ENCODE results near the gene SV2B. TPM values are rescaled to one million over a fixed set of nuclear protein-coding genes. Genes with fewer than 3 reads are reported as not detected.

Gene SV2B
- total RNA-seq, 1 experiment from 2014 or later = not detected

- TF ChIP-seq FOSL1 (IDR thresholded peaks at IDR 0.05; ENCODE audit: low read depth) (no peak), CBX3 (IDR thresholded peaks at IDR 0.05; ENCODE audit: low read depth) (no peak)
Measured at GRCh38 chr15:91114301-91114700, 14.2 kb downstream of the SV2B start (continued).

GRCh38 chr15:91116113-91117067 lies 16.3 kb downstream of the SV2B start:
- peaks cover 32% of the 10 kb centered on the region; the same call in 1 of the 2 replicates for H3K27me3 ChIP-seq (ENCODE audit: insufficient read depth, low read length)

GRCh38 chr15:91117375-91117774 lies 17.3 kb downstream of the SV2B start:
- H2AFZ ChIP-seq (ENCODE audit: low read depth, low read length, poor library complexity, severe bottlenecking) = no peak overlapping the region
- no peak overlapping the region for H3K4me2 ChIP-seq (ENCODE audit: low read length)
- POLR2A ChIA-PET = no interaction called here
- no peaks in the 10 kb centered on the region for H3K9me3 ChIP-seq (ENCODE audit: control insufficient read depth in 1 of 2, insufficient read depth in 1 of 2, low read depth in 1 of 2, low read length in 2 of 2)
- H3K4me1 ChIP-seq (ENCODE audit: control insufficient read depth in 1 of 2, insufficient read depth in 2 of 2, low read length in 2 of 2) = no peaks in the 10 kb centered on the region
- ATAC-seq (no peak), DNase-seq (ENCODE audit: low read depth, low spot score) (no peak)
- peaks cover 33% of the 10 kb centered on the region; the same call in 1 of the 2 replicates for H3K27me3 ChIP-seq (ENCODE audit: insufficient read depth, low read length)
- BruUV-seq (replicated peaks) = no TSS peak
- no peaks in the 10 kb centered on the region for H3K9me2 ChIP-seq (ENCODE audit: insufficient read depth)
- intact Hi-C loops (cut with micrococcal nuclease) = no loop called here
- H3K79me2 ChIP-seq (ENCODE audit: insufficient read depth, low read length) = no peaks in the 10 kb centered on the region
- H3K4me3 ChIP-seq (replicated peaks in 1 of 2; ENCODE audit: low read depth in 1 of 2, low read length in 2 of 2) = no peak overlapping the region
- H3K27ac ChIP-seq (ENCODE audit: low read depth, low read length) = no peak overlapping the region
- H3K36me3 ChIP-seq (ENCODE audit: control insufficient read depth in 1 of 2, insufficient read depth in 2 of 2, low read length in 2 of 2) = no peaks in the 10 kb centered on the region
- no peaks in the 10 kb centered on the region for H4K20me1 ChIP-seq (ENCODE audit: insufficient read depth)
- H3K9ac ChIP-seq (ENCODE audit: low read length) = no peak overlapping the region
- RAD21 ChIA-PET (ENCODE audit: low non-redundant PET in 1 of 2, low total read pairs in 2 of 2, uncharacterized antibody in 2 of 2, unreplicated experiment in 2 of 2) = no interaction called here
- CTCF ChIA-PET = no interaction called here
- TF ChIP-seq EZH2phosphoT487 (IDR thresholded peaks at IDR 0.05; ENCODE audit: borderline replicate concordance) (no peak), SIN3A (IDR thresholded peaks at IDR 0.05; ENCODE audit: low read depth) (no peak), ATF3 (IDR thresholded peaks at IDR 0.05) (no peak), EGR1 (IDR thresholded peaks at IDR 0.05; ENCODE audit: low read depth) (no peak), CEBPB (IDR thresholded peaks at IDR 0.05; ENCODE audit: low read depth) (no peak), POLR2AphosphoS5 (IDR thresholded peaks at IDR 0.05; ENCODE audit: low read depth, low read length) (no peak), TCF7L2 (IDR thresholded peaks at IDR 0.05; ENCODE audit: borderline replicate concordance, extremely low read depth, insufficient read depth, insufficient read length) (no peak), CBX3 (IDR thresholded peaks at IDR 0.05; ENCODE audit: low read depth) (no peak), SP1 (IDR thresholded peaks at IDR 0.05; ENCODE audit: low read depth) (no peak), RAD21 (IDR thresholded peaks at IDR 0.05; ENCODE audit: low read depth) (no peak), POLR2A (IDR thresholded peaks at IDR 0.05; ENCODE audit: borderline replicate concordance, extremely low read depth, insufficient read depth, insufficient read length) (no peak), CTCF (IDR thresholded peaks at IDR 0.05 in 2 of 3, conservative IDR thresholded peaks at IDR 0.05 in 1 of 3; ENCODE audit: borderline replicate concordance in 1 of 3, insufficient read depth in 1 of 3, low read depth in 2 of 3, low read length in 2 of 3) (no peak), SRF (IDR thresholded peaks at IDR 0.05; ENCODE audit: low read depth) (no peak)

More at GRCh38 chr15:91116113-91117067, 16.3 kb downstream of the SV2B start:
- Histone ChIP-seq H3K9me2 (ENCODE audit: insufficient read depth) (no peaks in the 10 kb centered on the region), H3K79me2 (ENCODE audit: insufficient read depth, low read length) (no peaks in the 10 kb centered on the region), H3K4me2 (ENCODE audit: low read length) (no peak overlapping the region), H3K36me3 (ENCODE audit: control insufficient read depth in 1 of 2, insufficient read depth in 2 of 2, low read length in 2 of 2) (no peaks in the 10 kb centered on the region), H3K4me1 (ENCODE audit: control insufficient read depth in 1 of 2, insufficient read depth in 2 of 2, low read length in 2 of 2) (no peaks in the 10 kb centered on the region), H4K20me1 (ENCODE audit: insufficient read depth) (no peaks in the 10 kb centered on the region), H3K9me3 (ENCODE audit: control insufficient read depth in 1 of 2, insufficient read depth in 1 of 2, low read depth in 1 of 2, low read length in 2 of 2) (no peaks in the 10 kb centered on the region), H3K4me3 (replicated peaks in 1 of 2; ENCODE audit: low read depth in 1 of 2, low read length in 2 of 2) (no peak overlapping the region), H3K9ac (ENCODE audit: low read length) (no peak overlapping the region), H2AFZ (ENCODE audit: low read depth, low read length, poor library complexity, severe bottlenecking) (no peak overlapping the region), H3K27ac (ENCODE audit: low read depth, low read length) (no peak overlapping the region)
- no TSS peak for BruUV-seq (replicated peaks)
- TF ChIP-seq POLR2A (IDR thresholded peaks at IDR 0.05; ENCODE audit: borderline replicate concordance, extremely low read depth, insufficient read depth, insufficient read length) (no peak), MAX (IDR thresholded peaks at IDR 0.05) (no peak), FOSL1 (IDR thresholded peaks at IDR 0.05; ENCODE audit: low read depth) (no peak), CBX3 (IDR thresholded peaks at IDR 0.05; ENCODE audit: low read depth) (no peak), EZH2phosphoT487 (IDR thresholded peaks at IDR 0.05; ENCODE audit: borderline replicate concordance) (no peak), SIN3A (IDR thresholded peaks at IDR 0.05; ENCODE audit: low read depth) (no peak)
- ChIA-PET CTCF (no interaction called here), RAD21 (ENCODE audit: low non-redundant PET in 1 of 2, low total read pairs in 2 of 2, uncharacterized antibody in 2 of 2, unreplicated experiment in 2 of 2) (no interaction called here), POLR2A (no interaction called here)
- DNase-seq (ENCODE audit: low read depth, low spot score) = no peak
- no peak for ATAC-seq
- intact Hi-C loops (cut with micrococcal nuclease) = no loop called here
